SU-DHL-6 (cell line): ENCODE measurements around the gene LRP4.

Experiments used
- H2AFZ ChIP-seq: fragments of 200-600 bp; sonication (generic); 2 replicates; pipeline ENCODE4 v1.6.1; 2014; ENCODE audit warnings: low read depth, mild to moderate bottlenecking, moderate library complexity, mixed read lengths, antibody characterized with exemption, low read length; ENCODE audit not compliant: severe bottlenecking
- H3F3A ChIP-seq: fragments of 200-600 bp; shearing (Covaris generic); 2 replicates; pipeline ENCODE4 v1.6.0; 2016; ENCODE audit warnings: antibody characterized with exemption, mild to moderate bottlenecking; ENCODE audit not compliant: insufficient read depth
- H3K27ac ChIP-seq: fragments of 200-600 bp; sonication (generic); 2 replicates; pipeline ENCODE4 v1.5.1; 2016; ENCODE audit warnings: low read depth, mild to moderate bottlenecking, low read length, moderate library complexity, mixed read lengths
- H3K27me3 ChIP-seq: fragments of 200-600 bp; sonication (generic), shearing (Covaris generic); 2 replicates; pipeline ENCODE4 v1.6.0; 2014; ENCODE audit warnings: mild to moderate bottlenecking, low read length
- H3K36me3 ChIP-seq: fragments of 200-600 bp; sonication (generic); 2 replicates; pipeline ENCODE4 v1.6.1; 2014; ENCODE audit warnings: mild to moderate bottlenecking, low read length, mixed read lengths
- H3K4me2 ChIP-seq: fragments of 300-600, 200-600 bp; shearing (Covaris generic), sonication (generic); 2 replicates; pipeline ENCODE4 v1.6.0; 2014; ENCODE audit warnings: low read length, low read depth, mild to moderate bottlenecking; ENCODE audit not compliant: poor library complexity, severe bottlenecking
- H3K4me3 ChIP-seq: fragments of 200-600 bp; sonication (generic); 2 replicates; pipeline ENCODE4 v1.5.1; 2014; ENCODE audit warnings: antibody characterized with exemption, low read length, mild to moderate bottlenecking, mixed read lengths; ENCODE audit not compliant: insufficient read depth, poor library complexity, severe bottlenecking
- H3K79me2 ChIP-seq: fragments of 200-600 bp; sonication (generic); 2 replicates; pipeline ENCODE4 v1.6.1; 2014; ENCODE audit warnings: mild to moderate bottlenecking, low read length, moderate library complexity; ENCODE audit not compliant: insufficient read depth
- H3K9ac ChIP-seq: fragments of 200-600 bp; sonication (generic); 2 replicates; pipeline ENCODE4 v1.7.0; 2014; ENCODE audit warnings: mild to moderate bottlenecking, low read length
- H3K9me2 ChIP-seq: fragments of 200-600 bp; sonication (generic); replicated peaks from 2 replicates; pipeline ENCODE4 v1.6.1; 2014; ENCODE audit warnings: low read length; ENCODE audit not compliant: insufficient read depth
- H3K9me3 ChIP-seq: fragments of 200-600 bp; sonication (generic); 2 replicates; pipeline ENCODE4 v1.6.1; 2014; ENCODE audit warnings: low read length, mixed read lengths; ENCODE audit not compliant: insufficient read depth
- H4K20me1 ChIP-seq: fragments of 200-600 bp; sonication (generic); 2 replicates; pipeline ENCODE4 v1.6.1; 2014; ENCODE audit warnings: low read depth, mild to moderate bottlenecking, antibody characterized with exemption, low read length, moderate library complexity, mixed read lengths
- CTCF ChIP-seq: fragments of 200-600 bp; sonication (generic); IDR thresholded peaks from one replicate; pipeline ENCODE4 v1.5.1; 2017; ENCODE audit warnings: antibody characterized with exemption, mild to moderate bottlenecking, low read length, moderate library complexity; ENCODE audit not compliant: insufficient read depth, poor library complexity, severe bottlenecking
- EZH2phosphoT487 ChIP-seq: fragments of 200-600 bp; sonication (generic), shearing (Covaris generic); conservative IDR thresholded peaks from 2 replicates; pipeline ENCODE4 v1.6.1; 2018; ENCODE audit warnings: mild to moderate bottlenecking, antibody characterized with exemption, low read length, moderate library complexity, mixed read lengths

LRP4 gene

DNA sequence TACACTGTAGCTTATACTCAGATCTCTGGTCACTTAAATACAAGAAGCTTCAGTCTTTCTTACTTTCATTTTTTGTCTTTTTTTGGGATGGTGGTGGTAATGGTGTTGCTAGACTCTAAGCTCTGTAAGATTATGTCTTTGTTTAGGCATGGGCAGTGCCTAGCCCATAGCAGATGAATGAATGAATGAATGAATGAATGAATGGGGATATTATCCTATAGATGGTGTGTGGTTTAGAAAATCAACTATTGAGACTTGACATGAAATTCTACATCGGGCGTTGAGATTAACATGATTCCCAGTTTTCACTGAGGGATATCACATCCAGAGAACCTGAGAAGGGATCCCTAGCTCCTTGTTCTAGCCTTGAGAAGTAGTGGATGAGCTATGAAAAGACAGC, 62.5 kb downstream of the LRP4 start:
- Histone ChIP-seq H3K36me3 (no peaks in the 10 kb centered on the region), H3K79me2 (no peaks in the 10 kb centered on the region), H3F3A (no peaks in the 10 kb centered on the region), H3K9me3 (no peaks in the 10 kb centered on the region), H3K4me3 (no peak overlapping the region), H3K27me3 (no peaks in the 10 kb centered on the region), H3K9ac (no peak overlapping the region), H4K20me1 (no peaks in the 10 kb centered on the region), H3K4me2 (no peak overlapping the region), H2AFZ (no peak overlapping the region), H3K9me2 (no peaks in the 10 kb centered on the region), H3K27ac (no peak overlapping the region)
- TF ChIP-seq EZH2phosphoT487 (no peak), CTCF (no peak)

GRCh38 chr11:46855167-46855566, 63.2 kb downstream of the LRP4 start:
- Histone ChIP-seq H3K36me3 (no peaks in the 10 kb centered on the region), H3K27ac (no peak overlapping the region), H3K79me2 (no peaks in the 10 kb centered on the region), H3K4me2 (no peak overlapping the region), H3K9me3 (no peaks in the 10 kb centered on the region), H3K9ac (no peak overlapping the region), H2AFZ (no peak overlapping the region), H3K27me3 (no peaks in the 10 kb centered on the region), H3F3A (no peaks in the 10 kb centered on the region), H3K4me3 (no peak overlapping the region), H4K20me1 (no peaks in the 10 kb centered on the region), H3K9me2 (no peaks in the 10 kb centered on the region)
- TF ChIP-seq CTCF, result no peak
- TF ChIP-seq EZH2phosphoT487, result no peak

- Histone ChIP-seq H3K27ac (no peak overlapping the region), H3K36me3 (no peaks in the 10 kb centered on the region), H3K9me2 (no peaks in the 10 kb centered on the region), H3K9me3 (no peaks in the 10 kb centered on the region), H3K4me3 (no peak overlapping the region), H2AFZ (no peak overlapping the region), H3K79me2 (no peaks in the 10 kb centered on the region; the same call in 1 of the 2 replicates), H3K9ac (no peak overlapping the region), H3K27me3 (no peaks in the 10 kb centered on the region), H3K4me2 (no peak overlapping the region), H3F3A (no peaks in the 10 kb centered on the region), H4K20me1 (no peaks in the 10 kb centered on the region)
- TF ChIP-seq CTCF (no peak), EZH2phosphoT487 (no peak)
Observed at GRCh38 chr11:46850829-46851380, 67.4 kb downstream of the LRP4 start.
